Endothelial cell of umbilical vein (primary cell): ENCODE measurements around the gene NAGPA. TPM values are rescaled to one million over a fixed set of nuclear protein-coding genes. Genes with fewer than 3 reads are reported as not detected.

Experiments used
- BruUV-seq: library from RNA; stranded (reverse); fragments of 400-500 nt; replicated peaks from 2 replicates; lab custom pipeline; 2021; lab: Mats Ljungman, UMichigan
- CTCF ChIA-PET: fragments of 300-600, 350-600 bp; sonication (Branson Sonifier 250); formaldehyde crosslinking; loops from one replicate; lab custom pipeline; 2021; ENCODE audit warnings: antibody characterized with exemption, inconsistent platforms; lab: Charles Lee
- POLR2A ChIA-PET: fragments of 300-600, 350-600 bp; sonication (Branson Sonifier 250); formaldehyde crosslinking; loops from one replicate; lab custom pipeline; 2021; ENCODE audit warnings: antibody characterized with exemption, inconsistent platforms; lab: Charles Lee
- DNase-seq: peaks from one replicate; pipeline ENCODE4 v3.0.0-alpha.2; 2011; ENCODE audit warnings: low read depth, low spot score
- FAIRE-seq: peaks from 2 replicates; lab custom pipeline; 2011; peaks lifted over from hg19 to GRCh38; lab: Jason Lieb, UNC
- H2AFZ ChIP-seq: 2 replicates; pipeline ENCODE4 v1.6.0; 2012; ENCODE audit warnings: low read depth, low read length, control low read depth, inconsistent platforms
- H3K27ac ChIP-seq: 2 replicates; pipeline ENCODE4 v1.5.1; 2011; ENCODE audit warnings: low read depth, mild to moderate bottlenecking, control low read depth, low read length, moderate library complexity; ENCODE audit not compliant: insufficient read depth
- H3K27me3 ChIP-seq, 2 experiments: 2 replicates each; pipeline versions ENCODE4 v1.6.0 to v1.6.1; 2011; ENCODE audit warnings: low read length in 2 of 2, mixed read lengths in 1 of 2; ENCODE audit not compliant: control insufficient read depth in 2 of 2, insufficient read depth in 2 of 2
- H3K36me3 ChIP-seq, 2 experiments: 2 replicates in 1 of 2; 3 replicates in 1 of 2; pipeline ENCODE4 v1.5.1; 2011; ENCODE audit warnings: low read length in 2 of 2, mild to moderate bottlenecking in 1 of 2, moderate library complexity in 1 of 2; ENCODE audit not compliant: control insufficient read depth in 2 of 2, insufficient read depth in 2 of 2; ENCODE audit errors: extremely low read depth in 1 of 2
- H3K4me1 ChIP-seq: 3 replicates; pipeline ENCODE4 v1.5.1; 2011; ENCODE audit warnings: mild to moderate bottlenecking, low read length; ENCODE audit not compliant: control insufficient read depth, insufficient read depth; ENCODE audit errors: extremely low read depth
- H3K4me2 ChIP-seq: 2 replicates; pipeline ENCODE4 v1.6.1; 2011; ENCODE audit warnings: low read length, control low read depth, mixed read lengths; ENCODE audit not compliant: insufficient read depth
- H3K4me3 ChIP-seq, 3 experiments: fragments of 200-600 bp in 1 of 3; sonication (generic), shearing (Covaris generic) in 1 of 3; replicated peaks in 1 of 3; 2 replicates each; pipeline ENCODE4 v1.5.1; 2011 to 2016; ENCODE audit warnings: control low read depth in 3 of 3, low read length in 3 of 3, mild to moderate bottlenecking in 2 of 3, inconsistent platforms in 1 of 3, low read depth in 1 of 3, moderate library complexity in 1 of 3; ENCODE audit not compliant: insufficient read depth in 1 of 3
- H3K79me2 ChIP-seq: 2 replicates; pipeline ENCODE4 v1.6.0; 2012; ENCODE audit warnings: low read length, inconsistent platforms; ENCODE audit not compliant: control insufficient read depth, insufficient read depth
- H3K9ac ChIP-seq: replicated peaks from 2 replicates; pipeline ENCODE3; 2011; ENCODE audit warnings: low read length, control low read depth; ENCODE audit not compliant: insufficient read depth; ENCODE audit errors: extremely low read depth
- H3K9me1 ChIP-seq: replicated peaks from 3 replicates; pipeline ENCODE4 v1.6.0; 2011; ENCODE audit warnings: mild to moderate bottlenecking, low read length; ENCODE audit not compliant: control insufficient read depth, insufficient read depth; ENCODE audit errors: extremely low read depth
- H3K9me3 ChIP-seq: replicated peaks from 2 replicates; pipeline ENCODE4 v1.5.1; 2012; ENCODE audit warnings: low read length, inconsistent platforms; ENCODE audit not compliant: control insufficient read depth, insufficient read depth
- H4K20me1 ChIP-seq: replicated peaks from 2 replicates; pipeline ENCODE3; 2011; ENCODE audit warnings: mild to moderate bottlenecking, low read length; ENCODE audit not compliant: control insufficient read depth, insufficient read depth; ENCODE audit errors: extremely low read depth
- CTCF ChIP-seq, 2 donors: IDR thresholded peaks; 1 replicate in 1 of 2; 2 replicates in 1 of 2; pipeline ENCODE4 v1.5.1; 2011; ENCODE audit warnings: low read length in 2 of 2, mild to moderate bottlenecking in 2 of 2, moderate library complexity in 2 of 2, control low read depth in 1 of 2, inconsistent platforms in 1 of 2, low read depth in 1 of 2; ENCODE audit not compliant: insufficient read depth in 1 of 2; ENCODE audit errors: extremely low read depth in 1 of 2
- EZH2 ChIP-seq: IDR thresholded peaks from 2 replicates; pipeline ENCODE4 v1.6.1; 2012; ENCODE audit warnings: borderline replicate concordance, low read depth, mild to moderate bottlenecking, moderate library complexity, low read length, inconsistent platforms; ENCODE audit not compliant: severe bottlenecking
- FOS ChIP-seq: IDR thresholded peaks from 2 replicates; pipeline ENCODE4 v1.6.1; 2011; ENCODE audit warnings: mild to moderate bottlenecking, low read length, moderate library complexity, borderline replicate concordance; ENCODE audit not compliant: insufficient read depth
- GATA2 ChIP-seq: IDR thresholded peaks from 2 replicates; pipeline ENCODE4 v1.7.0; 2011; ENCODE audit warnings: low read depth, mild to moderate bottlenecking, moderate library complexity, mixed read lengths, low read length; ENCODE audit not compliant: insufficient read length, insufficient read depth
- JUN ChIP-seq: IDR thresholded peaks from 2 replicates; pipeline ENCODE4 v1.6.1; 2011; ENCODE audit warnings: borderline replicate concordance, low read depth; ENCODE audit not compliant: insufficient read length, insufficient read depth
- MAX ChIP-seq: IDR thresholded peaks from 2 replicates; pipeline ENCODE4 v1.6.1; 2011; ENCODE audit not compliant: insufficient read depth, insufficient read length
- MYC ChIP-seq: IDR thresholded peaks from one replicate; pipeline ENCODE4 v1.6.1; 2011; ENCODE audit warnings: mild to moderate bottlenecking, low read depth, low read length
- POLR2A ChIP-seq: IDR thresholded peaks from 2 replicates; pipeline ENCODE4 v1.6.1; 2012; ENCODE audit warnings: low read depth, mild to moderate bottlenecking, control low read depth, low read length
- POLR2AphosphoS5 ChIP-seq: IDR thresholded peaks from 2 replicates; pipeline ENCODE4 v1.6.1; 2012; ENCODE audit warnings: low read depth, mild to moderate bottlenecking, control low read depth, low read length, moderate library complexity; ENCODE audit not compliant: insufficient read depth
- dilution Hi-C: fragments of 300-500 bp; cut with MboI; formaldehyde crosslinking; loops from one replicate; pipeline ENCODE4 v1.15.0; 2019; ENCODE audit warnings: low sequenced_read_pairs; ENCODE audit not compliant: extremely low pct_ligation_motif_present
- intact Hi-C: fragments of 100-400 bp; cut with micrococcal nuclease; formaldehyde crosslinking; loops from one replicate; pipeline ENCODE4 v1.10.0; 2022
- polyA plus RNA-seq, 4 experiments: library from polyadenylated mRNA; depleted of rRNA in 3 of 4; stranded (reverse) in 3 of 4; unstranded in 1 of 4; fragments of >200 nt; gene quantifications; 2 replicates each; pipeline versions ENCODE4 v1.2.1 to v1.2.3, GENCODE V29; 2011 to 2012; ENCODE audit warnings: missing spikeins in 1 of 4
- total RNA-seq: library from RNA; stranded (reverse); gene quantifications from 2 replicates; pipeline ENCODE4 v1.2.3, GENCODE V29; 2021

Gene NAGPA
- total and polyA plus RNA-seq, 2 donors (not counting 3 experiments of a cell fraction or from before 2014, with no cell fraction given) = 29.6 to 29.9 TPM

- Histone ChIP-seq H3K79me2 (no peaks in the 10 kb centered on the region), H2AFZ (no peak overlapping the region), H3K4me1 (no peaks in the 10 kb centered on the region), H3K9me1 (no peaks in the 10 kb centered on the region), H3K27ac (no peak overlapping the region), H3K9me3 (no peaks in the 10 kb centered on the region), H3K9ac (no peak overlapping the region), H3K27me3 (peaks cover 0 to 3% of the 10 kb centered on the region in 2 experiments), H3K4me3 (no peak overlapping the region), H4K20me1 (no peaks in the 10 kb centered on the region), H3K36me3 (no peaks in the 10 kb centered on the region), H3K4me2 (no peak overlapping the region)
- intact Hi-C loops (no loop called here), dilution Hi-C loops (no loop called here)
- DNase-seq (no peak), FAIRE-seq (no peak)
- BruUV-seq = no TSS peak
- ChIA-PET CTCF (no interaction called here), POLR2A (no interaction called here)
- TF ChIP-seq GATA2 (no peak), JUN (no peak), POLR2A (no peak), FOS (no peak), CTCF (IDR thresholded peaks at IDR 0.05; ENCODE audit: extremely low read depth in 1 of 2, insufficient read depth in 1 of 2, low read depth in 1 of 2, low read length in 2 of 2) (no peak), MAX (no peak), POLR2AphosphoS5 (no peak), EZH2 (no peak), MYC (no peak)
Measured at GRCh38 chr16:5066511-5066910, 32.8 kb upstream of the NAGPA start.
